Panc1 (cell line): ENCODE data around the gene CASQ1.

Experiments
- POLR2AphosphoS5 ChIP-seq: IDR thresholded peaks from 2 replicates; pipeline ENCODE4 v1.6.1; 2012; ENCODE audit warnings: mild to moderate bottlenecking, low read depth, low read length, moderate library complexity
- REST ChIP-seq, 2 experiments: IDR thresholded peaks; 2 replicates each; pipeline ENCODE4 v1.6.1; 2011 to 2012; ENCODE audit warnings: low read depth in 2 of 2, control low read depth in 1 of 2, low read length in 1 of 2, mild to moderate bottlenecking in 1 of 2, moderate library complexity in 1 of 2; ENCODE audit not compliant: insufficient read depth in 1 of 2
- TF ChIP-seq, protein P1 (sequence below): fragments of 450-650 bp; IDR thresholded peaks from 2 replicates; pipeline ENCODE4 v1.5.1; 2017; ENCODE audit warnings: mild to moderate bottlenecking

DNA sequence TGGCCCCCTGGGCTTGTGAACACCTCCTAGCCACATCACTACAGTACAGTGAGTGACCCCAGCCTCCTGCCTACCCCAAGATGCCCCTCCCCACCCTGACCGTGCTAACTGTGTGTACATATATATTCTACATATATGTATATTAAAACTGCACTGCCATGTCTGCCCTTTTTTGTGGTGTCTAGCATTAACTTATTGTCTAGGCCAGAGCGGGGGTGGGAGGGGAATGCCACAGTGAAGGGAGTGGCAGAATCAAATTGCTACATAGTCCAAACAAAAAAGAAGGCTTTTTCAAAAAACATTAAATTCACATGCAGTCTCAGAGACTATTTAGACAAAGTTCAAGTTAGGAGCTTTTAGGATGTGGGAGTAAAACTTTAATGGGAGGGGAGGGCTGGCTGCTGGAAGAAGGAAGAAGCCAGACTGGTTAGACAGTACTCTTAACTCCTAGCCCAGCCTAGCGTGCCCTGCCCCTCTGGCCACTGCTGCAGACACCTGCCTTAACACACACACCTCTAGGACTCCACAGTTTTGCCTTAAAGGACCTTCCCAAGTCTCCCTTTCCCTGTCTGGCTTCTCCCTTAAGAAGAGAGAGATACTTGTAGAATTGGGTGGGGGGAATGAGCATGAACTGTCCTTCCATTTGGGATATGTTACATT is 24.2 kb downstream of the CASQ1 start:
- TF ChIP-seq, protein P1, sequence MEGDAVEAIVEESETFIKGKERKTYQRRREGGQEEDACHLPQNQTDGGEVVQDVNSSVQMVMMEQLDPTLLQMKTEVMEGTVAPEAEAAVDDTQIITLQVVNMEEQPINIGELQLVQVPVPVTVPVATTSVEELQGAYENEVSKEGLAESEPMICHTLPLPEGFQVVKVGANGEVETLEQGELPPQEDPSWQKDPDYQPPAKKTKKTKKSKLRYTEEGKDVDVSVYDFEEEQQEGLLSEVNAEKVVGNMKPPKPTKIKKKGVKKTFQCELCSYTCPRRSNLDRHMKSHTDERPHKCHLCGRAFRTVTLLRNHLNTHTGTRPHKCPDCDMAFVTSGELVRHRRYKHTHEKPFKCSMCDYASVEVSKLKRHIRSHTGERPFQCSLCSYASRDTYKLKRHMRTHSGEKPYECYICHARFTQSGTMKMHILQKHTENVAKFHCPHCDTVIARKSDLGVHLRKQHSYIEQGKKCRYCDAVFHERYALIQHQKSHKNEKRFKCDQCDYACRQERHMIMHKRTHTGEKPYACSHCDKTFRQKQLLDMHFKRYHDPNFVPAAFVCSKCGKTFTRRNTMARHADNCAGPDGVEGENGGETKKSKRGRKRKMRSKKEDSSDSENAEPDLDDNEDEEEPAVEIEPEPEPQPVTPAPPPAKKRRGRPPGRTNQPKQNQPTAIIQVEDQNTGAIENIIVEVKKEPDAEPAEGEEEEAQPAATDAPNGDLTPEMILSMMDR: no peak
- TF ChIP-seq REST (IDR thresholded peaks at IDR 0.05; ENCODE audit: insufficient read depth in 1 of 2, low read depth in 2 of 2, low read length in 1 of 2) (no peak), POLR2AphosphoS5 (no peak)
